ENCODE data around the gene KIF24. TPM values are rescaled to one million over a fixed set of nuclear protein-coding genes. Genes with fewer than 3 reads are reported as not detected.
"Not testable (repeated sequence)": the region's sequence is repeated elsewhere in the genome, so short reads cannot be mapped to it uniquely, and the experiment has no call there.

The KIF24 gene
- total and polyA plus RNA-seq, 4 donors: 2.8 to 5.3 (median 3.9) TPM

- H3K27me3 ChIP-seq (ENCODE audit: control insufficient read depth, insufficient read depth, low read length): peaks cover 17% of the 10 kb centered on the region
- H3K27ac ChIP-seq (ENCODE audit: low read depth, low read length): no peak overlapping the region
- H3K36me3 ChIP-seq (ENCODE audit: control insufficient read depth, insufficient read depth, low read length): peaks cover 32% of the 10 kb centered on the region
- 74% methylated on average over 1 of the region's 2 CpGs for WGBS (ENCODE audit: insufficient coverage)
- no peak for DNase-seq (ENCODE audit: low read depth in 4 of 6, low spot score in 6 of 6)
- peaks cover 3% of the 10 kb centered on the region for H3K9me3 ChIP-seq (ENCODE audit: control insufficient read depth, insufficient read depth, low read length)
- peaks cover 43% of the 10 kb centered on the region for H3K4me1 ChIP-seq (ENCODE audit: control insufficient read depth, insufficient read depth, low read length)
- H3K4me3 ChIP-seq (ENCODE audit: low read depth, low read length): no peak overlapping the region
Observed at GRCh38 chr9:34373749-34374148, 44.7 kb upstream of the KIF24 start.

GRCh38 chr9:34372467-34373011 lies 43.5 kb upstream of the KIF24 start:
- WGBS (ENCODE audit: insufficient coverage): 57% methylated on average over 41 of the region's 41 CpGs
- peak in 1 of 6 donors; percentile 47 for DNase-seq (ENCODE audit: low read depth in 4 of 6, low spot score in 6 of 6)
- H3K4me3 ChIP-seq (ENCODE audit: low read depth, low read length): no peak overlapping the region
- peaks cover 42% of the 10 kb centered on the region for H3K4me1 ChIP-seq (ENCODE audit: control insufficient read depth, insufficient read depth, low read length)
- H3K27ac ChIP-seq (ENCODE audit: low read depth, low read length): no peak overlapping the region
- peaks cover 3% of the 10 kb centered on the region for H3K9me3 ChIP-seq (ENCODE audit: control insufficient read depth, insufficient read depth, low read length)
- peaks cover 32% of the 10 kb centered on the region for H3K36me3 ChIP-seq (ENCODE audit: control insufficient read depth, insufficient read depth, low read length)
- H3K27me3 ChIP-seq (ENCODE audit: control insufficient read depth, insufficient read depth, low read length): peaks cover 17% of the 10 kb centered on the region

GRCh38 chr9:34371886-34372466 lies 42.9 kb upstream of the KIF24 start:
- DNase-seq (ENCODE audit: low read depth in 4 of 6, low spot score in 6 of 6): no peak
- Histone ChIP-seq H3K9me3 (ENCODE audit: control insufficient read depth, insufficient read depth, low read length) (peaks cover 3% of the 10 kb centered on the region), H3K27ac (ENCODE audit: low read depth, low read length) (no peak overlapping the region), H3K4me3 (ENCODE audit: low read depth, low read length) (no peak overlapping the region), H3K36me3 (ENCODE audit: control insufficient read depth, insufficient read depth, low read length) (peaks cover 32% of the 10 kb centered on the region), H3K27me3 (ENCODE audit: control insufficient read depth, insufficient read depth, low read length) (peaks cover 17% of the 10 kb centered on the region), H3K4me1 (ENCODE audit: control insufficient read depth, insufficient read depth, low read length) (peaks cover 37% of the 10 kb centered on the region)
- 63% methylated on average over 56 of the region's 60 CpGs for WGBS (ENCODE audit: insufficient coverage)

DNA sequence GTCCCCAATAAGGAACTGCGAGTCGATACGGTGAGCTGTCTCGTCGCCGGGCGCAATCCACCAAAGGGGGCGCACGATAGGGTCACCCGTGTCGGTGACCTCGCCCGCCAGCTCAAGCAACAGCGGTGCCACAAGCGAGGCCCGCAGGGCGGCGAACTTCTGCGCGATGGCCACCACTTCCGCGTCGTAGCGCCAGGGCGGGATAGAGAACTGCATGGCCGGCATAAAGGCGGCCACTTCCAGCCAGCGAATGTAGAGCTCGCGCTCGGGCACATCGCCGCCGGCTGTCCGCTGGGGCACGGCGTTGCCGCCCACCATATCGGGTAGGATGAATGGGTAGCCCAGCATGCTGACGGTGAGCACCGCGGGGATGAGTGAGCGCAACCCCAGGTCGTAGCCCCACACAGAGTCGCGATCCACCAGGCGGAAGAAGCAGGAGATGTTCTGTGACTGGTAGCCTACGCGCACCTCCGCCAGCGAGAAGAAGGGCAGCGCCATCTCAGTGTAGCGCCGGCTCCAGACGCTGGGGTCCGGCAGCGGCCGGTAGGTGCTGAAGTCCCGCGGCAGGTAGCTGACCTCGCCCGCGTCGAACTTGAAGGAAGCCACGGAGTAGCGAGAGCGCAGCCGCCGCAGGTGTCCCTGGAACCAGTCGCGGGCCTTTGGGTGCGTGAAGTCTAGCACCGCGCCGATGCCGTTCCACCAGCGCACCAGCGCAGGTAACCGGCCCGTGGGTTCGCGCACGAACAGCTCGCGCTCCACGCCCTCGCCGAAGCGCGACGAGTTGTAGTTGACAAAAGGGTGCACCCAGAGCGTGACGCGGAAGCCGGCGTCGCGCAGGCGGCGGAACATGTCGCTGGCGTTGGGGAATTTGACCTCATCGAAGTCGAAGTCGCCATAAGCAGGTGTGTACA lies 42.2 kb upstream of the KIF24 start:
- WGBS (ENCODE audit: insufficient coverage): 43% methylated on average over 105 of the region's 105 CpGs
- no peak overlapping the region for H3K27ac ChIP-seq (ENCODE audit: low read depth, low read length)
- peak in 1 of 6 donors; percentile 12 for DNase-seq (ENCODE audit: low read depth in 4 of 6, low spot score in 6 of 6)
- H3K27me3 ChIP-seq (ENCODE audit: control insufficient read depth, insufficient read depth, low read length): peaks cover 17% of the 10 kb centered on the region
- H3K4me1 ChIP-seq (ENCODE audit: control insufficient read depth, insufficient read depth, low read length): peaks cover 29% of the 10 kb centered on the region
- H3K4me3 ChIP-seq (ENCODE audit: low read depth, low read length): peak overlapping the region; percentile 16
- peaks cover 32% of the 10 kb centered on the region for H3K36me3 ChIP-seq (ENCODE audit: control insufficient read depth, insufficient read depth, low read length)
- H3K9me3 ChIP-seq (ENCODE audit: control insufficient read depth, insufficient read depth, low read length): peaks cover 3% of the 10 kb centered on the region

GRCh38 chr9:34370335-34370969 lies 41.4 kb upstream of the KIF24 start:
- H3K4me3 ChIP-seq (ENCODE audit: low read depth, low read length): peak overlapping the region; percentile 16
- no peak overlapping the region for H3K27ac ChIP-seq (ENCODE audit: low read depth, low read length)

DNA sequence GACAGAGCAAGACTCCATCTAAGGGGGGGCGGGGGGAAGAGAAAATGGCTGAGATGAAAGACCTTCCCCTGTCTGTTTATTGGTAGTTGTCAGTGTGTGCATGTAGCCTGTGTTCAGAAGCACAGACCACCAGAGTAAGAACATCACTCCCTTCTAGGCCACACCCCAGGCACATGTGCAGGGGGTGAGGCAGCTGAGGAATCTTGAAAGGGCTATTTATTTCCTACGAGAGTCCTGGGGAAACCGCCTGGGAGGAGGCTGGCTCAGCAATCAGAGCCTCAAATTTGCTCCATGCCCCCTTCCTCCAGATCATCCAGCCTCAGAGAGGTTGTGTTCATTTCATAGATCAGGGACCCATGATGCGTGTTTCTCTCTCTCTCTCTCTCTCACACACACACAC lies 40.6 kb upstream of the KIF24 start:
- DNase-seq (ENCODE audit: low read depth in 4 of 6, low spot score in 6 of 6): no peak
- WGBS (ENCODE audit: insufficient coverage): 86% methylated on average over 1 of the region's 4 CpGs
- no peak overlapping the region for H3K4me3 ChIP-seq (ENCODE audit: low read depth, low read length)
- peaks cover 17% of the 10 kb centered on the region for H3K27me3 ChIP-seq (ENCODE audit: control insufficient read depth, insufficient read depth, low read length)
- peaks cover 19% of the 10 kb centered on the region for H3K4me1 ChIP-seq (ENCODE audit: control insufficient read depth, insufficient read depth, low read length)
- H3K27ac ChIP-seq (ENCODE audit: low read depth, low read length): no peak overlapping the region
- H3K9me3 ChIP-seq (ENCODE audit: control insufficient read depth, insufficient read depth, low read length): peaks cover 3% of the 10 kb centered on the region
- H3K36me3 ChIP-seq (ENCODE audit: control insufficient read depth, insufficient read depth, low read length): peaks cover 32% of the 10 kb centered on the region

More at GRCh38 chr9:34370335-34370969, 41.4 kb upstream of the KIF24 start:
- H3K4me1 ChIP-seq (ENCODE audit: control insufficient read depth, insufficient read depth, low read length): peaks cover 23% of the 10 kb centered on the region
- peaks cover 32% of the 10 kb centered on the region for H3K36me3 ChIP-seq (ENCODE audit: control insufficient read depth, insufficient read depth, low read length)
- 50% methylated on average over 20 of the region's 23 CpGs for WGBS (ENCODE audit: insufficient coverage)
- H3K27me3 ChIP-seq (ENCODE audit: control insufficient read depth, insufficient read depth, low read length): peaks cover 17% of the 10 kb centered on the region
- DNase-seq (ENCODE audit: low read depth in 4 of 6, low spot score in 6 of 6): no peak
- H3K9me3 ChIP-seq (ENCODE audit: control insufficient read depth, insufficient read depth, low read length): peaks cover 3% of the 10 kb centered on the region

DNA sequence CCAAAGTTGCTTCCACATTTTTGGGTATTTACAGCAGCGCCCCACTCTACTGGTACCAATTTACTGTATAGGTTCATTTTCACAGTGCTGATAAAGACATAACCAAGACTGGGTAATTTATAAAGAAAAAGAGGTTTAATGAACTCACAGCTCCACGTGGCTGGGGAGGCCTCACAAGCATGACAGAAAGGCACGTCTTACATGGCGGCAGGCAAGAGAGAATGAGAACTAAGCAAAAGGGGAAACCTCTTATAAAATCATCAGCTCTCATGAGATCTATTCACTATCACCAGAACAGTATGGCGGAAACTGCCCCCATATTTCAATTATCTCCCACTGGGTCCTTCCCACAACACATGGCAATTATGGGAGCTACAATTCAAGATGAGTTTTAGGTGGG lies 39.7 kb upstream of the KIF24 start:
- not testable (repeated sequence) for H3K4me3 ChIP-seq (ENCODE audit: low read depth, low read length); H3K27ac ChIP-seq (ENCODE audit: low read depth, low read length); H3K9me3 ChIP-seq (ENCODE audit: control insufficient read depth, insufficient read depth, low read length); DNase-seq (ENCODE audit: low read depth in 4 of 6, low spot score in 6 of 6)
- WGBS (ENCODE audit: insufficient coverage): 100% methylated on average over 3 of the region's 5 CpGs
- H3K4me1 ChIP-seq (ENCODE audit: control insufficient read depth, insufficient read depth, low read length): peaks cover 20% of the 10 kb centered on the region
- H3K36me3 ChIP-seq (ENCODE audit: control insufficient read depth, insufficient read depth, low read length): peaks cover 32% of the 10 kb centered on the region
- H3K27me3 ChIP-seq (ENCODE audit: control insufficient read depth, insufficient read depth, low read length): peaks cover 17% of the 10 kb centered on the region

- H3K9me3 ChIP-seq (ENCODE audit: control insufficient read depth, insufficient read depth, low read length); H3K4me3 ChIP-seq (ENCODE audit: low read depth, low read length); H3K27ac ChIP-seq (ENCODE audit: low read depth, low read length); DNase-seq (ENCODE audit: low read depth in 4 of 6, low spot score in 6 of 6): not testable (repeated sequence)
- peaks cover 29% of the 10 kb centered on the region for H3K36me3 ChIP-seq (ENCODE audit: control insufficient read depth, insufficient read depth, low read length)
- 100% methylated on average over 3 of the region's 3 CpGs for WGBS (ENCODE audit: insufficient coverage)
- H3K4me1 ChIP-seq (ENCODE audit: control insufficient read depth, insufficient read depth, low read length): peaks cover 20% of the 10 kb centered on the region
- peaks cover 17% of the 10 kb centered on the region for H3K27me3 ChIP-seq (ENCODE audit: control insufficient read depth, insufficient read depth, low read length)
Observed at GRCh38 chr9:34367751-34368410, 38.8 kb upstream of the KIF24 start.

DNA sequence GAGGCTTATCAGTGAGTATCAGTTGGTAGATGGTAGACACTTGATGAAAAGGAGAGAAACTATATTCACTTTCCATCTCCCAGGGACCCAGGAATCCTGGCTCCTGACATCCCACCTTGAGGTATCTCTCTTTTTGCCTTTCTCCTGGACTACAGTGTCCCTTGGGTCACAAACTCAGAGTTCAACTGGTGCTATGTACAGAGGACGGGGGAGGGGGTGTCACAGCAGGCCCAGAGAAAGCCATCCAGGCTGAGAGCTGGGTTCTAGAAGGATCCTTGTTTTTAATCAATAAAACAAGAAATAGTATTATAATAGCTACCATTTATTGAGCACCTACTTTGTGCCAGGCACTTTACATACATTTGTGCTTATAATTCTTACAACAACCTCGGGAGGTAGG lies 37.3 kb upstream of the KIF24 start:
- H3K9me3 ChIP-seq (ENCODE audit: control insufficient read depth, insufficient read depth, low read length): no peaks in the 10 kb centered on the region
- peaks cover 5% of the 10 kb centered on the region for H3K27me3 ChIP-seq (ENCODE audit: control insufficient read depth, insufficient read depth, low read length)
- peaks cover 14% of the 10 kb centered on the region for H3K36me3 ChIP-seq (ENCODE audit: control insufficient read depth, insufficient read depth, low read length)
- DNase-seq (ENCODE audit: low read depth in 4 of 6, low spot score in 6 of 6): no peak
- no peak overlapping the region for H3K4me3 ChIP-seq (ENCODE audit: low read depth, low read length)
- no peak overlapping the region for H3K27ac ChIP-seq (ENCODE audit: low read depth, low read length)
- H3K4me1 ChIP-seq (ENCODE audit: control insufficient read depth, insufficient read depth, low read length): peaks cover 15% of the 10 kb centered on the region
- no CpG with 5 or more reads among the region's 2 CpGs for WGBS (ENCODE audit: insufficient coverage)

Data from spinal cord (tissue), 10 donors.